ENCODE results near the gene PLIN4. TPM values are rescaled to one million over a fixed set of nuclear protein-coding genes. Genes with fewer than 3 reads are reported as not detected.

The PLIN4 gene
- total RNA-seq, 1 experiment from 2014 or later: 1.8 TPM

GRCh38 chr19:4498694-4499093 lies 19.6 kb downstream of the PLIN4 start:
- no peak for DNase-seq (ENCODE audit: unreplicated experiment)
- Mint-ChIP-seq H3K27ac (ENCODE audit: low read depth, unreplicated experiment) (no peak overlapping the region), H3K36me3 (ENCODE audit: insufficient read depth, unreplicated experiment) (peaks cover 43% of the 10 kb centered on the region), H3K9me3 (ENCODE audit: unreplicated experiment) (no peaks in the 10 kb centered on the region), H3K4me1 (ENCODE audit: insufficient read depth, unreplicated experiment) (no peaks in the 10 kb centered on the region), H3K4me3 (ENCODE audit: unreplicated experiment) (no peak overlapping the region), H3K27me3 (ENCODE audit: insufficient read depth, unreplicated experiment) (no peaks in the 10 kb centered on the region)
- ChIA-PET POLR2A (interaction anchor here (0.6 to 0.8 kb wide), 2 partner anchors 26 to 43 kb away, joined by 3 read pairs; no protein-coding TSS in a partner anchor), CTCF (interaction anchor here (0.6 to 1.4 kb wide), 2 partner anchors 9 to 24 kb away, joined by 3 to 6 read pairs; no protein-coding TSS in a partner anchor)
- no TSS peak for BruUV-seq (replicated peaks)
- intact Hi-C loops (cut with micrococcal nuclease): no loop called here
- TF ChIP-seq, protein P1, sequence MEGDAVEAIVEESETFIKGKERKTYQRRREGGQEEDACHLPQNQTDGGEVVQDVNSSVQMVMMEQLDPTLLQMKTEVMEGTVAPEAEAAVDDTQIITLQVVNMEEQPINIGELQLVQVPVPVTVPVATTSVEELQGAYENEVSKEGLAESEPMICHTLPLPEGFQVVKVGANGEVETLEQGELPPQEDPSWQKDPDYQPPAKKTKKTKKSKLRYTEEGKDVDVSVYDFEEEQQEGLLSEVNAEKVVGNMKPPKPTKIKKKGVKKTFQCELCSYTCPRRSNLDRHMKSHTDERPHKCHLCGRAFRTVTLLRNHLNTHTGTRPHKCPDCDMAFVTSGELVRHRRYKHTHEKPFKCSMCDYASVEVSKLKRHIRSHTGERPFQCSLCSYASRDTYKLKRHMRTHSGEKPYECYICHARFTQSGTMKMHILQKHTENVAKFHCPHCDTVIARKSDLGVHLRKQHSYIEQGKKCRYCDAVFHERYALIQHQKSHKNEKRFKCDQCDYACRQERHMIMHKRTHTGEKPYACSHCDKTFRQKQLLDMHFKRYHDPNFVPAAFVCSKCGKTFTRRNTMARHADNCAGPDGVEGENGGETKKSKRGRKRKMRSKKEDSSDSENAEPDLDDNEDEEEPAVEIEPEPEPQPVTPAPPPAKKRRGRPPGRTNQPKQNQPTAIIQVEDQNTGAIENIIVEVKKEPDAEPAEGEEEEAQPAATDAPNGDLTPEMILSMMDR (IDR thresholded peaks at IDR 0.05; ENCODE audit: unreplicated experiment): no peak

- H3K27me3 Mint-ChIP-seq (ENCODE audit: insufficient read depth, unreplicated experiment): no peaks in the 10 kb centered on the region
- ChIA-PET POLR2A (interaction anchor here (0.6 kb wide), 1 partner anchor 25 kb away, joined by 3 read pairs; no protein-coding TSS in a partner anchor), CTCF (interaction anchor here (0.6 to 1.4 kb wide), 2 partner anchors 8 to 25 kb away, joined by 3 to 6 read pairs; no protein-coding TSS in a partner anchor)
- H3K4me1 Mint-ChIP-seq (ENCODE audit: insufficient read depth, unreplicated experiment): no peaks in the 10 kb centered on the region
- peaks cover 43% of the 10 kb centered on the region for H3K36me3 Mint-ChIP-seq (ENCODE audit: insufficient read depth, unreplicated experiment)
- no peak overlapping the region for H3K27ac Mint-ChIP-seq (ENCODE audit: low read depth, unreplicated experiment)
- no TSS peak for BruUV-seq (replicated peaks)
- H3K9me3 Mint-ChIP-seq (ENCODE audit: unreplicated experiment): no peaks in the 10 kb centered on the region
- DNase-seq (ENCODE audit: unreplicated experiment): no peak
- intact Hi-C loops (cut with micrococcal nuclease): no loop called here
- TF ChIP-seq, protein P1 (IDR thresholded peaks at IDR 0.05; ENCODE audit: unreplicated experiment): no peak
- no peak overlapping the region for H3K4me3 Mint-ChIP-seq (ENCODE audit: unreplicated experiment)
These were observed 20.4 kb downstream of the PLIN4 start for GRCh38 chr19:4497770-4498389.

GRCh38 chr19:4496304-4496703 lies 22.0 kb downstream of the PLIN4 start:
- no peak for DNase-seq (ENCODE audit: unreplicated experiment)
- Mint-ChIP-seq H3K27me3 (ENCODE audit: insufficient read depth, unreplicated experiment) (no peaks in the 10 kb centered on the region), H3K27ac (ENCODE audit: low read depth, unreplicated experiment) (no peak overlapping the region), H3K36me3 (ENCODE audit: insufficient read depth, unreplicated experiment) (peaks cover 43% of the 10 kb centered on the region), H3K9me3 (ENCODE audit: unreplicated experiment) (no peaks in the 10 kb centered on the region), H3K4me3 (ENCODE audit: unreplicated experiment) (no peak overlapping the region), H3K4me1 (ENCODE audit: insufficient read depth, unreplicated experiment) (no peaks in the 10 kb centered on the region)
- intact Hi-C loops (cut with micrococcal nuclease): no loop called here
- no TSS peak for BruUV-seq (replicated peaks)
- ChIA-PET CTCF (interaction anchor here (0.6 to 2.4 kb wide), 5 partner anchors 8 to 188 kb away, joined by 5 to 9 read pairs (median 5); no protein-coding TSS in a partner anchor), POLR2A (interaction anchor here (1.2 kb wide), 1 partner anchor 13 kb away, joined by 3 read pairs; no protein-coding TSS in a partner anchor)
- TF ChIP-seq, protein P1 (IDR thresholded peaks at IDR 0.05; ENCODE audit: unreplicated experiment): no peak

GRCh38 chr19:4495471-4495870 lies 22.8 kb downstream of the PLIN4 start:
- no peak overlapping the region for H3K4me3 Mint-ChIP-seq (ENCODE audit: unreplicated experiment)
- ChIA-PET POLR2A (interaction anchor here (0.6 kb wide), 1 partner anchor 383 kb away, joined by 3 read pairs; no protein-coding TSS in a partner anchor), CTCF (interaction anchor here (0.7 to 2.4 kb wide), 4 partner anchors 9 to 31 kb away, joined by 3 to 9 read pairs (median 7); no protein-coding TSS in a partner anchor)
- peak; percentile 62 for DNase-seq (ENCODE audit: unreplicated experiment)
- TF ChIP-seq, protein P1 (IDR thresholded peaks at IDR 0.05; ENCODE audit: unreplicated experiment): peak; percentile 78
- H3K4me1 Mint-ChIP-seq (ENCODE audit: insufficient read depth, unreplicated experiment): no peaks in the 10 kb centered on the region
- peaks cover 37% of the 10 kb centered on the region for H3K36me3 Mint-ChIP-seq (ENCODE audit: insufficient read depth, unreplicated experiment)
- H3K27me3 Mint-ChIP-seq (ENCODE audit: insufficient read depth, unreplicated experiment): no peaks in the 10 kb centered on the region
- intact Hi-C loops (cut with micrococcal nuclease): no loop called here
- no TSS peak for BruUV-seq (replicated peaks)
- H3K9me3 Mint-ChIP-seq (ENCODE audit: unreplicated experiment): no peaks in the 10 kb centered on the region
- no peak overlapping the region for H3K27ac Mint-ChIP-seq (ENCODE audit: low read depth, unreplicated experiment)

All from MCF 10A (cell line).